Measurements from ENCODE around the gene CNTNAP2.

Gene CNTNAP2

DNA sequence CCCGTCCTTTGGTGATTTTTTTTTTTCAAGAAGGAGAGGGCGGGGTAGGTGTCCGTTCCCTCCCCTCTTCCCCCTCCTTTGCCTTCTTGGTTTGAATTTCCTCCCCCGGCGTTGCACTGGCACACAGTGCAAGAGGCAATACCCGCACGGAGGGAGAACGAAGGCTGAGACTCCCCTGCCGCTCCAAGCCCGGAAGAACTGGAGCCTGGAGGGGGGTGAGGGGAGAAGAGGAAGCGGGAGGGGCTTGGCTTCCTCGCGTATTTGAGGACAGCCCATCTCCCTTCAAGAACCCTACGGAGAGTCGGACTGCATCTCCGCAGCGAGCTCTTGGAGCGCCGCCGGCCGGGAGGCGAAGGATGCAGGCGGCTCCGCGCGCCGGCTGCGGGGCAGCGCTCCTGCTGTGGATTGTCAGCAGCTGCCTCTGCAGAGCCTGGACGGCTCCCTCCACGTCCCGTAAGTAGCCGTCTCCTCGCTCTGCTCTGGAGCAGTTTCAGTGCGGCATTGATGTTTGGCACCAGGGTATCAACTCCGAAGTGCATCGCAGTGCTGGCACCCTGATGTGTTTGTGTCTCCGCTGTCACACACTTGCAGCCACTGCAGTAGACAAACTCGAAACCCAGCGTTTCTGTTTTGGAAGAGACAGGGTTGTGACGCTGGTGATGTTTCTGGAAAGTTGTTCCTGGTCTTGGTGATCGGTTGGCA is at the start of gene CNTNAP2:
Gene CNTNAP2 (plus strand): TSS at position 281 of the 702 bp plus-strand sequence. CDS start 76 bp downstream, at position 357.
- no peak for DNase-seq (ENCODE audit: low read depth in 1 of 2, low spot score in 1 of 2)

DNA sequence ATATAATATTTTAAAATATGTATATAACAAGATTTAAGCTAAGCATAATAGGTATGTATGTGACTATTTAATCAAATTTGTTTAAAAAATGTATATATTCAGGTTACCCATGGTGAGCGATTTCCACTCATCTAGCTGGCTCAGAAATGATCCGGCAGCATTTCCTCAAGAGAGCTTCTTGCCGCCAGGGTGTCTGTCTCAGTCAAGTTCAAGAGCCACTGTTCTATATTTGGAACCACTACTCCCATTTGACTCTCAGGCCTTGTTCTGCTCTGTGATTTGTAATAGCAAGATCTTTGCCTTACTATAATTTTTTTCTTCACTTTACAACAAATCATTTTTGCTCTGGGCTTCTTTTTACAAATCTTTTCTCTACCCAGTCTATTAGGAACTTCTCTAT is 48.7 kb upstream of the CNTNAP2 start:
- DNase-seq (ENCODE audit: low read depth in 1 of 2, low spot score in 1 of 2) = no peak

DNA sequence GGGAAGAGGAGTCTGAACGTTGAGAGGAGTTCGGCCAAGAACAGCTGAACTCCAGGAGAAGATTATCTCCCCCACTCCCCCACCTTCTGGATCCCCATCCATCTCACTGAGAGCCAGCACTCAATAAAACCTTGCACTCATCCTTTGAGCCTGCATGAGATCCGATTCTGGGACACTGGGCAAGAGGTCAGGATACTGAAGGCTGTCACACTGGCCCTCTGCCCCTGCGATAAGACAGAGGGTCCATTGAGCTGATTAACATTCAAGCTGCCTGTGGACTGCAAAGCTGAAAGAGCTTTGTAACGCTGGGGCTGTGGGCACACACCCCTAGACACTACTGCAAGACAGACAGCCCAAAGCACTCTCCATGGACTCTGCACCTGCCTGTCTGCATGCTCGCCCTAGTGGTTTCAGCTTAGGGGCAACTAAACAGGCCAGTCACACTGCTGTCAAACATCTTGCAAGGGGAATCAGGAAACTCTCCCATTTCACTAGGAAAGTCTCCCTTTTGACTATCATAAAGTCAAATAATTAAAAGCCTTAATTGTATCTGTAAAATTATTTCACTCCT is 42.3 kb upstream of the CNTNAP2 start:
- no peak for DNase-seq (ENCODE audit: low read depth in 1 of 2, low spot score in 1 of 2)

DNA sequence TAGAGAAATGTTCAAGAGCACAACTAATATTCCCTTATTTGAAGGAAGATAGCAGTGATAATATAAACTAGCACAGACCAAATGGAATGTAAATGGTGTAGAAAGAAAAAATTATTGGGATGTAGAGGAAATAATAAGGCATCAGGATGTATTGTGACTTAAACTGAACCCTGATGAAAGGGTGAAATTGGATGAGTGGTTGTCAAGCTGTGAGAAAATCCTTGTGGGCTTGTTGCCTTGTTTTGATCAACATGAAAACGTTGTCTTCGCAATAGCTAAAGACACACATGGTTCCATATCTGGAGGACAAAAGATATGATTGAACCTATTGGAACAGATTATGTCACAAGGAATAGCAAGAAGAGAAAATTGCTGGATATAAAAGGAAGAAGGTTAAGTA is 40.3 kb upstream of the CNTNAP2 start:
- DNase-seq (ENCODE audit: low read depth in 1 of 2, low spot score in 1 of 2) = no peak

DNA sequence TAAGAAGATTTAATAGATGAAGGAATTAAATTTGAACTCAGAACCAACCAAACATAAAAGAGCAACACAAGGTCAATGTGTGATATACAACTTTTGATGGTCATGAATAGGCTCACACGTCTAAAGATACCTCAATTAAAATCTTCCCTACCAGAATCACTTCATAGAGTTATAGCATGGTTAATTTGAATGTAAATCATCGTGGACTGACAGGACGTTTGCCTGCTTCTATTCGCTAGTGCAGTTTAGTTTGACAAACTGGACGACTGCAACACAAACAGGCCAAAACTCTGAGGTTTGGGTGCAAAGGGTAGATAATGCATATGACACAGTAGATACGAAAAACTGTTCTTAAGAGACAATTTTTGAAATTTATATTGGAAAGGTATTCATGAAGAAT is 32.5 kb upstream of the CNTNAP2 start:
- no peak for DNase-seq (ENCODE audit: low read depth in 1 of 2, low spot score in 1 of 2)

DNA sequence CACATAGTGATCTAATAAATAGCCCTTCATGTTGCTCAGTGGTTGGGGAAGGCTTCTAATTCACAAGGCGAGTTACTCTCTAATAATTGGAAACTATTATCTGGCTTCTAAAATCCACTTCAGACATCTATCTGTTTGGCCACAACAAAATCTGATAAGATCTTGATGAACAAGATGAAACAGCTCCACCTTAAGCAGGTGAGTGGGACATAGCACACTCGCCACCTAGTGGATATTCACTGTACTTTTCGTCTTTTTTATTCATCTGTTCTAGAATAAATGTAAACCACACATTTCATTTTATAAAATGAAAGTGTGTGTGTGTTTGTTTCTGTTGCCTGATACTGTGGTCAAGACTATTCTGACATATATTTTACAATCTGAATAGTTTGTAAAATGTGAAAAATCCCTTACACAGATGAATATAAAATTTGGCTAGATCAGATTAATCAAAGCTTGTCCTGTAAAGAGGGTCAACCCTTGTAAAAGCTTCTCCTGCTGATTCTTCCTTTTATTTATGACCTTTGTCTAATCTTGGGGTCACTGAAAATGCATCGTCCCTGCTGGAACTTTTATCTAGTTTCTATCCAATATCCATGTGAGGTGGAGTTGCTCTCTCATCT is 26.5 kb upstream of the CNTNAP2 start:
- DNase-seq (ENCODE audit: low read depth in 1 of 2, low spot score in 1 of 2) = no peak

DNA sequence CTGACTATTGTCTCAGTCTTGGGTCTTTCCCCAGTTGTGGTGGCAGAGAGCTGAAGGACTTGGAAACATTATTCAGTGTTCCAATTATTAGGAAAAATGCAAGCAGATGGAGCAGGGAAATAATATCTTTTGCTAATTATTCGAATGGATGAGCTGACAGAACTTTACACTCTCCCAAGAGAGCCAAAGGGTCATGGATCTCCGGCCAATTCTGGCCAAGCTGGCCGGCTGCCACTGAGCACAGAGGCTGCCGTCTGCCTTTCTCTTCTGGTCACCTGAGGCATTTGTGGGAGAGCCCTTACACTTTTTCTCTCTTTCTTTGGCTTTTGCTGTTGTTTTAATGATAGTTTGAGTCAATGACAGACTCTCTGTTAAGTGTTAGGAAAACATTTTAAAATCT is 22.2 kb upstream of the CNTNAP2 start:
- DNase-seq (ENCODE audit: low read depth in 1 of 2, low spot score in 1 of 2) = no peak

DNA sequence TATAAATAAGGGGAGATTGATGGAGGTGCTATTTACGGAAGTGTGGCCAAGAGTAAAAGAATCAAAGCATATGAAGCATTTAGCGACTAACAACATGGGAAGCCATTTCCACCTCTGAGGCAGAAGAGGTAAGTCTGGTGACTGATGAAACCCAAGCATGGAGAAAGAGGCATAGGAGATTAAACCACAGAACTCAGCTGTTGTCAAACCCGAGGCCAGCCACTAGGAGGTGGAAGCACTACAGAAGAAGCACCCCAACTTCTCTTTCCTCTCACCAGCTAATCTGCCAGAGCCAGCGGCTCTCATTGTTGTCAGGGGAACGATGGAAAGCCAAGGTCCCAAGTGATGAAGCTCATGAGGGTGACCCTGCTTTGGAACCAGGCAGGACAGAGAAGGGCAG is 19.6 kb upstream of the CNTNAP2 start:
- DNase-seq (ENCODE audit: low read depth in 1 of 2, low spot score in 1 of 2) = no peak

DNA sequence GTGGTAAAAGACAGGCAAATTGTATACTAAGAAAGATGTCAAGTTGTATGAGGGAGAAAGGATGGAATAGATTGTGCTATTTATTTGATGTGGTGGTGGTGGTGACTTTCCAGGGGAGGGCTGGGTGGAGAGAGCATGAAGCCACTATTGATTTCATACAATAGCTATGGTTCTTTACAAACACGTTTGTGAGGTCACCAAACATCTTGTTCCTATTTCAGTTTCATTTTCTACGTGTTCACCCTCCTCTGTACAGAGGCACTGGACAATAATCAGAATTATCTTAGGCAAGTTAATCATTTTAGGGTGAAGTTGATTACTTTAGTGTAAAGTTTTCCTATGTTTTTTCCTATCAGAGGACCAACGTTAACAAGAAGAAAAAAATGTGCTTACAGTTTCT is 10.3 kb upstream of the CNTNAP2 start:
- no peak for DNase-seq (ENCODE audit: low read depth in 1 of 2, low spot score in 1 of 2)

DNA sequence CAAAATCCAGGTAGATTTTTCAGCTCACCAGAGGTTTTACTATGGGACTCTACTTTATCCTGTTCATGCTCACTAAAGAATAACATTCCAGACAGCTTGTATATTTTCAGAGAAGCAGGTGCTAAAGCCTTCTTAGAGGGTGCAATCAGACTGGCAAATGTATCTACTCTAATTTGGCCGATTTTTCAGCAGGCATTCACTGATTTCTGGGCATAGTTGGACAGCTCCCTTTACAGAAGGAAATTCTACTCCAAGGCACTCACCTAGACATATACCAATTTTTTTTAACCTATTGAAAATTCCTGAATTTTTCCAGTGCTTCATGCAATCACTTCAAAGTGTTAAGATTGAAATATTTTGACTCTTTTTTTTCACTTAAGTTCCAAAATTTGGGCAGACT is 3.8 kb upstream of the CNTNAP2 start:
- DNase-seq (ENCODE audit: low read depth in 1 of 2, low spot score in 1 of 2) = no peak

DNA sequence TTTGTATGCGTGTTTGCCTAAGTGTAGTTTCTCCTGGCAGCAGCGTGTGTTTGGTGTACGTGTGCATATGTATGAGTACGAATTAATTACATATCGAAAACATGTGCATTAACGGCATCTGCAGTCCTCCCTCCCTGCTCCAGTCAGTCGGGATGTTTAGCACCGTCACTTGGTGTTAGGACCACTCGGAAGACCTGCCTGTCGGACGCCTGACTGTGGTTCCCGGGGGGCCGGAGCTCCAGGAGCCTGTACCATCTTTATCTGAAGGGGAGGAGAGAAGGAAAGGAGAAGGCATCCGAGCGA is 1.1 kb upstream of the CNTNAP2 start:
- DNase-seq (ENCODE audit: low read depth in 1 of 2, low spot score in 1 of 2) = no peak

DNA sequence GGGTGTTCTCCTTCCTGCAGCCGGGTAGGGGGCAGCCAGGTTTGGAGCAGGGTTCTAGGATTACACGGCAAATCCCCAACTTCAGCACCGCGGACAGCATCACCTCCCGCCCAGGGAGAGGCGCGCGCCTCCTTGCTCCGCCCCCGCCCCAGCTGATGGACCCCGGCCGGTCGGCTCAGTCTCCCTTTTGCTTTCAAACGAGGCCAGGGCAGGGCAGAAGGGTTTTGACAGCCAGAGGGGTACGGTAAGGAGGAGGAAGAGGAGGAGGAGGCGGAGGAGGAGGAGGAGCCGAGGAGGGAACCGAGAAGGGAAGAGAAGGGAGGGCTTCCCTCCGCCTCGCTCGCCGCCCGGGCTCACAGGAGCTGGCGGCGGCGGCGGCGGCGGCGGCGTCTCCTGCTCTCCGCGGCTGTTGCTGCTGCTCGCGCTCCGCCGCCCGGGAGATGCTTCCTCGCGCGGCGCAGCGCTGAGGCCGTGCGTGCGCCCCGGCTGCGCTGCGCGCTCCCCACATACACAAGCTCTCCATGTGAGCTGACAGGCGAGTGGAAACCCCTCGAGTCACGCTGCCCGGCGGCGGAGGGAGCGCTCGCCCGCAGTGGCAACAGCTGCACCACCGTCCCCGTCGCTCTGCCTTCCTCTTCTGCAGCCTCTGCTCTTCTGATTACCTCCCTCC is 615 bp upstream of the CNTNAP2 start:
- DNase-seq (ENCODE audit: low read depth in 1 of 2, low spot score in 1 of 2) = peak in 1 of 2 donors; percentile 2

DNA sequence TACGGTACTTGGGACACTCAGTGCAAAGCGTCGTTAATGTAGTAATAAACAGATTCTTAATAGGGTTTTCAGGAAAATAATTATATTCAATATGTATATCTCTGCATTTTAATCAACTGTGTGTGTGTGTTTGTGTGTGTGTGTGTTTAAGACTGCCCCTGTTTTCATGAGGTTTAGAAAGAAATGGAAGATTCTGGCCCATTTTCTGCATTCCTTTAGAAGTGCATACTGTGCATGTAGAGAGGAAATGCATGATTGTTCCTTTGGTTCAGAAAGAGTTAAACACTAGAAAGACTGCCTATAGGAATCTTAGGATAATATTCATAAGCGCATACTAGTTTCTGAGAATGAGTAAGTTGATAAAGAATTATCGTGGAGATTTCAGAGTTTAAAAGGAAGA is 975 bp downstream of the CNTNAP2 start:
- no peak for DNase-seq (ENCODE audit: low read depth in 1 of 2, low spot score in 1 of 2)

DNA sequence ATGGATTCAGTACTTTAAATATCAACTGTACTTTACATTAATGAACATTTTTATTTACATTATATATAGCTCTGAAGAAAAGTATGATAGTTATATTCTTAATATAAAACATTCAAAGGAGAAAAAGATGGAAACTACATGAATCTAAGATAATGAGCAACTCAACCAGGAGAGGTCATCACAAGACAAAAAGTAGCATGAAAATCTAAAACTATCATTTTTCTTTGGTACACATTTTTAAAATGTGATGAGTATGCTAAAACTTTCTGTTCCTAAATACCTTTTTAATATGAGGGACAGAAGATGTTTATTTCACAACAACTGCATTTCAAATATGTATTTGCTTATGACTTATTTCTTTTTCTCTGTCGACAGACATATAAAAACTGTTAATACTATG is 2.4 kb downstream of the CNTNAP2 start:
- DNase-seq (ENCODE audit: low read depth in 1 of 2, low spot score in 1 of 2) = no peak

DNA sequence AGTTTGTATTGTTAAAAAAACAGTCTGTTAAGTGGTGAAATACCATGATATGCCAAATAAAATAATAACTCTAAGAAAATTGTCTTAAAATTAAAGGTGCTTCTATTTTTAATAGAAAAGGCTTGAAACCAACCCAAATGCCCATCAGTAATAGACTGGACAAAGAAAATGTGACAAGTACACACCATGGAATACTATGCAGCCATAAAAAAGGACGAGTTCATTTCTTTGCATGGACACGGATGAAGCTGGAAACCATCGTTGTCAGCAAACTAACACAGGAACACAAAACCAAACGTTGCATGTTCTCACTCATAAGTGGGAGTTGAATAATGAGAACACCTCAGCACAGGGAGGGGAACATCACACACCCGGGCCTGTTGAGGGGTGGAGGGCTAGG is 7.1 kb downstream of the CNTNAP2 start:
- DNase-seq (ENCODE audit: low read depth in 1 of 2, low spot score in 1 of 2) = no peak

DNA sequence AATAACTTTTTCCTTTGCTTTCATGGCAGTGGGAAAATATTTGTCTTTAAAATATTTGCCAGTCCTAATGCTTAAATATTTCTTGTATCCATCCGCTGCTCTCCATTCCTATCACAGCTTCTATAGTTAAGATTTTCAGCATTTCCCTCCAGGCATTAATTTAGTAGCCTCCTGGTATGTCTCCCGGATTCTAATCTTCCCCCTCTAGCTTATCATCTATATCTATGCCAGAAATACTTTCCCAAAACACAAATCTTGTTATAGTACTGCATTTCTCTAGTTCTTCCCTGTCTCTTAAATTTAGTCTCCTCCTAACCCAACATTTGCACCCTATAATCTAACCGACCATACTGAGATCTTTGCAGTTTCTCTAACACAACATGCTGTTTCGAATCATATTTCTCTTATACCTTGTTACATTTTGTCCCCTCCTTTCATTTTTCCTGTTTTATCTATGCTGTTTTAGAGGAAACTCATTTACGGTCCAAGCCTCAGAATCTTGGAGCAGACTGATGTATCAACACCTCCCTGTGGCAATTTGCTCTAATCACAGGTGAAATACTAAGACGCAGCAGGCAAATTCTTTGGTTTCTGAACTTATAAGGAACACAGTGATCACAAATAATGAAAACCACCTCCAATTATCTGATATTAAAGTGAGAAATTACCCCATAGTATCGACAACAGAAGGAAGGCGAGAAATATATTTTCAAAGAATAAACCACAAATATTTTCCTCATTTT is 10.3 kb downstream of the CNTNAP2 start:
- no peak for DNase-seq (ENCODE audit: low read depth in 1 of 2, low spot score in 1 of 2)

DNA sequence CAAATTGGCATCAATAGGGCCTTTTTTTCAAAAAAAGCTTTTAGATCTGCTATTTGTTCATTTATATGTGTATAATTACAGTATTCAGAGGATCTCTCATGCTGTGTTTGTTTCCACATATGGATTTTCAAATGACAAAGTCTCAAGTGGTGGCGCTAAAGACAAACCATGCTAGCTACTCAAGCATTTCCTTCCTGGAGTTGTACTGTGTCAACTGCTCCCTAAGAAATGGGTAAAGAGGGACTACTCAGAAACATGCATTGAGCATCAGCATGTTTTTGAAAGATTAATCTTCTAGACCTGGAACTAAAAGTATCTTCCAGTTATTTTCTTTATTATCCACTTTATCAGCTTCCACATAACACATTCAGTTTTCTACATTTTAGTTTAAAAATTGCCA is 12.7 kb downstream of the CNTNAP2 start:
- no peak for DNase-seq (ENCODE audit: low read depth in 1 of 2, low spot score in 1 of 2)

DNA sequence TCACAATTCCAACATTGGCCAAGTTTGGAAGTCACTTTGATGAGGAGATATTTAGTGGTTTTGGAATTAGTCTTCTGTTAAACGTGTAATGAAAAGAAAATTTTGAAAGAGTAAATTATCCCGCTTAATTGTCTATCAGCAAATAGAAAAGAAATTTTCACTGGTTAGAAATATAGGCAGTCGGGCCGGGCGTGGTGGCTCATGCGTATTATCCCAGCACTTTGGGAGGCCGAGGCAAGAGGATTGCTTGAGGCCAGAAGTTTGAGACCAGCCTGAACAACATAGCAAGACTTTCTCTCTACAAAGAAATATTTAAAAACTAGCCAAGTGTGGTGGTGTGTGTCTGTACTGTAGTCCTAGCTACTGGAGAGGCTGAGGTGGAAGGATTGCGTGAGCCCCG is 13.4 kb downstream of the CNTNAP2 start:
- DNase-seq (ENCODE audit: low read depth in 1 of 2, low spot score in 1 of 2) = no peak

DNA sequence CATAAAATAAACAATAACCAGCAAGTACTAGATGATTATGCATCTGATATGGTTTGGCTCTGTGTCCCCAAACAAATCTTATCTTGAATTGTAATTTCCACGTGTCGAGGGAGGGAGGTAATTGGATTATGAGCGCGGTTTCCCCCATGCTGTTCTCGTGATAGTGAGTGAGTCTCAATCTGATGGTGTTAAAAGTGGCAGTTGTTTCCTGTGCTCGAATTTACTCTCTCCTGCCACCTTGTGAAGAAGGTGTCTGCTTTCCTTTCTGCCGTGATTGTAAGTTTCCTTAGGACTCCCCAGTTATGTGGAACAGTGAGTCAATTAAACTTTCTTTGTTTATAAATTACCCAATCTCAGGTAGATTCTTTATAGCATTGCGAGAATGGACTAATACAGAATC is 15.1 kb downstream of the CNTNAP2 start:
- no peak for DNase-seq (ENCODE audit: low read depth in 1 of 2, low spot score in 1 of 2)

DNA sequence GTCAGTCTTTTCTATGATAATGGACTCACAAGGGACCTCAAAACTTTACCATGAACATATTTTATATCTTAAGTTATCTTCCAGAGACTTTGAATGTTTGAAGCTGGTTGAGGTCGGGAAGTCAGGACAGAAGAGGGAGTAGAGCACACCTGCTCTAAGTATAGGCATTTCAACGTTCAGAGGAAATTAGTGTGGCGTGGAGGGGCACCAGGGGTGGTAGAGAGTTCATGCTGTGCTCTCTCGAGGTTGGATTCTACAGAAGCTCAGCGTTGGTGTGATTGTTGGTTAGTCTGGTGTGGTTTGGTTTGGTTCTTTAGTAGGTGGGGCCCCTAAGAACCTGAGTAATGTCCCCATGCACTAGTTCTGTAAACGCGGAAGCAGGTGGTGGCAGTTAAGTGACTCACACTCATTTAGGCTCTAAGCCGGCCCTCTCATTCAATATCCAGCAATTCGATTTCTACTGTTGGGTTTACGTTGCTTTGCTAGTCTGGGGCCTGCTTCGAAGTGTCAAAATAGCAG is 19.8 kb downstream of the CNTNAP2 start:
- no peak for DNase-seq (ENCODE audit: low read depth in 1 of 2, low spot score in 1 of 2)

DNA sequence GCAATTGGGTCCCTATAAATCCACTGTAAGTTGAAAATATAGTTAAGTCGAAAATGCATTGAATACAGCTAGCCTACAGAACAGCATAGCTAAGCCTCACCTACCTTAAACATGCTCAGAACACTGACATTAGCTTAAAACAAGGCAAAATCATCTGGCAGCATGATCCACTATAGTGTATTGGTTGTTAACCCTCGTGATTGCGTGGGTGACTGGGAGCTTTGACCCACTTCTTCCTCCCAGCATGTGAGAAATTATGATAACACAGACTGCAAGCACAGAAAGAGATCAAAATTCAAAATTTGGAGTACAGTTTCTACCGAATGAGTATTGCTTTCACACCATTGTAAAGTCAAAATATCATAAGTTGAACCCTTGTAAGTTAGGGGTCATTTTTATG is 22.3 kb downstream of the CNTNAP2 start:
- no peak for DNase-seq (ENCODE audit: low read depth in 1 of 2, low spot score in 1 of 2)

Data from stimulated activated CD4-positive, alpha-beta T cell treated with anti-CD3 and anti-CD28 coated beads, Interleukin-15, amount 100 ng/mL, for 1 hour (primary cell).